ENCODE results near the gene SOCS1.
A peak's percentile ranks its signal among the peaks of the same experiment; 100 is the strongest.

SOCS1 gene

GRCh38 chr16:11259655-11260595 is 3.9 kb upstream of the SOCS1 start:
- no peak for DNase-seq

GRCh38 chr16:11258553-11259492 is 2.8 kb upstream of the SOCS1 start:
- DNase-seq = no peak

DNA sequence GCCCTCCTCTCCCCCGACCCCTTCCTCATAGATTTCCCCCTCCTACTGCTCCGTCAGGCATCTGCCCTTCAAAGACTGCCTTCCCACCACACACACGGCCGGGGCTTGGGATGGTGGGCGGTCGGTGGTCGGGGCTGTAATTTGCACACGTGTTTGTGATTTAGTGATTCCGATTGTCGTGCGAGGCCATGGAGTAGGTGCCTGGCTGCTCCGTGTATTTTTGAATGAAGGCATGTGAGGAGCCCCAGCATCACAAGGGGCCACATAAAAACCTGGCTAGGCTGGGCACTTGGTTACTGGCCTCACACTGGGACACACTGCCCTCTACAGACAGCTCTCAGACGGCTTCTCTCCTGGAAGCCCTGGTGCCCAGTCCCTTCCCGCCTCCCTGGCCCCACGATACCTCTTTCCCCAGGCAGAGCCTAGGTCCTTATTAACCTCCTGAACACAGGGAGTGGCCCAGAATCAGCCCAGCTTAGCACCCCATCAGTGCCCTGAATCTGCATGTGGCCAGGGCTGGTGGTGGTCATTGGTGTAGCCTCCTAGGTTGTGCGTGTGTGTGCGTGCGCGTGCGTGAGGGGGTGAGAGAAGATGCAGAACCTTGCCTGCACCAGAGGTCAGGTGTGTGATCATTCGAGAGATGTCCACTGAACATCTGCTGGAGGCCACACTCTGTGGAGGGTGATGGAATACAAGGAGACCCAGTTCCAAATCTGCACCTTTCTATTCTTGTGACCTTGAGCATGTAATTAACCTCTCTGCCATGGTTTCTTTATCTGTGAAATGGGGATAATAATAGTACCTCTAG is 1.3 kb upstream of the SOCS1 start:
- DNase-seq = peak; percentile 73

- DNase-seq = no peak
Measured at GRCh38 chr16:11256661-11257130, 692 bp upstream of the SOCS1 start.

- peak; percentile 21 for DNase-seq
Measured at GRCh38 chr16:11254913-11255736, 879 bp downstream of the SOCS1 start.

DNA sequence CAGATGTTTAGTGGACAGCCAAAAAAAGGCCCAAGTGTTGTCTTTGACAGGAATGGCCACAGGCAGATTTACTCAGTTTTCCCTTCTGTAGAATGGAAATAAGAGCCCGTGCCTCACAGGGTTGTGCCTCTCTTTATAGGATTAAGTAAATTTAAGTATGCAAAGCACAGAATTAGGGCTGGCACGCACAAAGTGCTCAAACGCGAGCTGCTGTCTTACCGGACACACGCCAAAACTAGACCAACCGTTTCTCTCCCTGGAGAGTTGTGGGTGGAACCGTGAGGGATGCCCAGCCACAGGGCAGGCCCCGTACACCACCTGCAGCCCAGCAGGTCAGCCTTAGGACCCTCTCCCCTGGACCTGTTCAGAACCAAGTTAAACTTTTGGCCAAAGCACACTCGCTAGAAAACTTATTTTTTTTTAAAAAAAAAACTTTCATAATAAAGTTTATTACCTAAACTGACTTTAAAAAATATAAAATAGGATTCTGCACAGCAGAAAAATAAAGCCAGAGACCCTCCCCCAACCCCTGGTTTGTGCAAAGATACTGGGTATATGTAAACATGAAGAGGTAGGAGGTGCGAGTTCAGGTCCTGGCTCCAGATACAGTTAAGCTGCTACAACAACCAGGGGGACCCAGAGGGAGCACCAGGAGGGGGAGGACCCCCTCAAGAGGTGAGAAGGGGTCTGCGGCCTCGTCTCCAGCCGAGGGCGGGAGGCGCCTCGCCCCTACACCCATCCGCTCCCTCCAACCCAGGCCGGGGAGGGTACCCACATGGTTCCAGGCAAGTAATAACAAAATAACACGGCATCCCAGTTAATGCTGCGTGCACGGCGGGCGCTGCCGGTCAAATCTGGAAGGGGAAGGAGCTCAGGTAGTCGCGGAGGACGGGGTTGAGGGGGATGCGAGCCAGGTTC is 1.8 kb downstream of the SOCS1 start:
- no peak for DNase-seq

- DNase-seq = no peak
Measured at GRCh38 chr16:11253009-11253994, 2.7 kb downstream of the SOCS1 start.

- no peak for DNase-seq
Measured at GRCh38 chr16:11252482-11252931, 3.5 kb downstream of the SOCS1 start.

DNA sequence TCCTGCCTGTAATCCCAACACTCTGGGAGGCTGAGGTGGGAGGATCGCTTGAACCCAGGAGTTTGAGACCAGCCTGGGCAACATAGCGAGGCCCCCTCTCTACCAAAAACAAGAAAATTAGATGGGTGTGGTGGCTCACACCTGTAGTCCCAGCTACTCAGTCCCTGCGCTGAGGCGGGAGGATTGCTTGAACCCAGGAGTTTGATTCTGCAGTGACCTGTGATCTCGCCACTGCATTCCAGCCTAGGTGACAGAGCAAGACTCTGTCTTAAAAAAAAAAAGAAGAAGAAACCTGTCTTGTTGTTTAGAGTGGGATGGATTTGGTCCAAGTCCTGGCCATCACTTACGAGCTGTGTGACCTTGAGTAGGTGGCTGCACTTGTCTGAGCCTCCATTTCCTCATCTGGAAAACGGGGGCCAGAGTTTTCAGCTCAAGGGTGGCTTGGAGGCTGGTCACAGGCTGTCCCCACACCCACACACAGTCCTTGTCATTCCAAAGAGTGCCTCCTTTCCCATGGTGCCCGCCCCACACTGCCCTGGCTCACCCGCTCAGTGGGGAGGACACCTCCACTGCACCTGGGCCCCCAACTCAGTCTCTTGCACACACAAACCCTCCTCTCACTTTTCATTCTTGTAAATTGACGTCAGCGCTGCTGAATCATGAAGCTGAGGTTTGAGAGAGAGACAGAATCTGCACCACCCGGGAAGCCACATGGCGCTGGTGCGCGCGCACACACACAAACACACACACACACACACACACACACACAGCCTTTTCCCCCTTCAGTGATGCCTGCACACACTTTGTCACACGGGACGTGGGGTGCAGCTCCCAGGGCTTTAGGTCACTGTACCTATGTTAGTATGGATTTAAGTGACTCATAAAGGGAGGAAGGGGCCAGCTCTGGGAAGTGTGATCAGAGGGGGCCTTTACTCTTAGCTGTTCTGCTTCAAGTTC is 4.2 kb downstream of the SOCS1 start:
- no peak for DNase-seq

- DNase-seq = no peak
Measured at GRCh38 chr16:11250786-11251524, 5.0 kb downstream of the SOCS1 start.

GRCh38 chr16:11250091-11250785 is 5.8 kb downstream of the SOCS1 start:
- DNase-seq = no peak

- DNase-seq = no peak
Measured at GRCh38 chr16:11249233-11250061, 6.6 kb downstream of the SOCS1 start.

GRCh38 chr16:11248133-11248532 is 7.9 kb downstream of the SOCS1 start:
- no peak for DNase-seq

GRCh38 chr16:11245988-11246387 is 10.0 kb downstream of the SOCS1 start:
- DNase-seq = no peak

DNA sequence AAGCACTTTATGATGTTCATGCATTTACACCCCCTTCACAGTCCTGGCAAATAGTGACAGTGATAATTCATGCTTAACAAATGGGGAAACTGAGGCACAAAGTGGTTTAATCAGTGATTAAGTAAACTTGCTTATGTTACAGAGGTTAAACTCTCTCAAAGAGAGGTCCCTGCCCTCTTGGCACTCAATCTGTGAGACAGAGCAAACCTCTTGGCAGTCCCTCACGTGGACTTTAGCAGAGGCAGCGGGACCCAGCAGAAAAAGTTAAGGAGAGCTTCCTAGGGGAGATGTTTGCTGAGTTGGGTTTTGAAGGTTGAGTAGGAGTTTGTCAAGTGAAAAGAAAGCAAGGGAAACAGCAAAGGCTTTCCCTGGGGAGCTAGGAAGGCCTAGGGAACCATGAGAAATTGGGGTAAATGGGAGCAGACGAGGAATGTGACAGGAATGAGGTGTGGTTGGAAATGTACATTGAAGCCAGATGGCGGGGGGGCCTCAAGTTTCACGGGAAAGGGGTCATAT is 10.7 kb downstream of the SOCS1 start:
- no peak for DNase-seq
